NCI-H774 (cell line): ENCODE measurements around the gene NTHL1.

ENCODE experiments used
- DNase-seq: peaks from one replicate; lab custom pipeline; 2025; lab: John Stamatoyannopoulos, UW

The NTHL1 gene

GRCh38 chr16:1991948-1992703, 55.5 kb downstream of the NTHL1 start:
- peak; percentile 52 for DNase-seq

GRCh38 chr16:1991588-1991947, 56.1 kb downstream of the NTHL1 start:
- no peak for DNase-seq

- DNase-seq = no peak
Measured at GRCh38 chr16:1991135-1991551, 56.5 kb downstream of the NTHL1 start.

GRCh38 chr16:1990351-1991134, 57.1 kb downstream of the NTHL1 start:
- no peak for DNase-seq

GRCh38 chr16:1990101-1990350, 57.6 kb downstream of the NTHL1 start:
- DNase-seq = no peak
